ENCODE data around the gene CASQ1.

Gene CASQ1

GRCh38 chr1:160237558-160237957, 47.2 kb downstream of the CASQ1 start:
- TF ChIP-seq POLR2AphosphoS5 (IDR thresholded peaks at IDR 0.05; ENCODE audit: low read depth, low read length) (no peak), POLR2A (IDR thresholded peaks at IDR 0.05; ENCODE audit: low read depth, low read length) (no peak), TAF1 (IDR thresholded peaks at IDR 0.05; ENCODE audit: borderline replicate concordance, low read depth, low read length) (no peak)

GRCh38 chr1:160238408-160238807, 48.0 kb downstream of the CASQ1 start:
- peak; percentile 14 for FAIRE-seq
- DNase-seq (ENCODE audit: insufficient read length) = no peak
- TF ChIP-seq TAF1 (IDR thresholded peaks at IDR 0.05; ENCODE audit: borderline replicate concordance, low read depth, low read length) = no peak
- no peak for TF ChIP-seq POLR2A (IDR thresholded peaks at IDR 0.05; ENCODE audit: low read depth, low read length)
- TF ChIP-seq POLR2AphosphoS5 (IDR thresholded peaks at IDR 0.05; ENCODE audit: low read depth, low read length) = no peak

More at GRCh38 chr1:160237558-160237957, 47.2 kb downstream of the CASQ1 start:
- FAIRE-seq = no peak
- no peak for DNase-seq (ENCODE audit: insufficient read length)

GRCh38 chr1:160239582-160240299, 49.4 kb downstream of the CASQ1 start:
- FAIRE-seq = no peak

GRCh38 chr1:160243767-160244166, 53.4 kb downstream of the CASQ1 start:
- FAIRE-seq = no peak
- DNase-seq (ENCODE audit: insufficient read length) = no peak
- TF ChIP-seq TAF1 (IDR thresholded peaks at IDR 0.05; ENCODE audit: borderline replicate concordance, low read depth, low read length) (no peak), POLR2AphosphoS5 (IDR thresholded peaks at IDR 0.05; ENCODE audit: low read depth, low read length) (no peak), POLR2A (IDR thresholded peaks at IDR 0.05; ENCODE audit: low read depth, low read length) (no peak)

More at GRCh38 chr1:160239582-160240299, 49.4 kb downstream of the CASQ1 start:
- no peak for DNase-seq (ENCODE audit: insufficient read length)
- no peak for TF ChIP-seq POLR2A (IDR thresholded peaks at IDR 0.05; ENCODE audit: low read depth, low read length)

GRCh38 chr1:160244209-160244608, 53.8 kb downstream of the CASQ1 start:
- FAIRE-seq (no peak), DNase-seq (ENCODE audit: insufficient read length) (no peak)
- TF ChIP-seq POLR2AphosphoS5 (IDR thresholded peaks at IDR 0.05; ENCODE audit: low read depth, low read length) (no peak), TAF1 (IDR thresholded peaks at IDR 0.05; ENCODE audit: borderline replicate concordance, low read depth, low read length) (no peak), POLR2A (IDR thresholded peaks at IDR 0.05; ENCODE audit: low read depth, low read length) (no peak)

- no peak for TF ChIP-seq TAF1 (IDR thresholded peaks at IDR 0.05; ENCODE audit: borderline replicate concordance, low read depth, low read length)
- TF ChIP-seq POLR2AphosphoS5 (IDR thresholded peaks at IDR 0.05; ENCODE audit: low read depth, low read length) = no peak
- TF ChIP-seq POLR2A (IDR thresholded peaks at IDR 0.05; ENCODE audit: low read depth, low read length) = no peak
- FAIRE-seq (no peak), DNase-seq (ENCODE audit: insufficient read length) (no peak)
These were observed 55.1 kb downstream of the CASQ1 start for GRCh38 chr1:160245434-160245833.

- DNase-seq (ENCODE audit: insufficient read length) = no peak
- FAIRE-seq = no peak
- TF ChIP-seq POLR2A (IDR thresholded peaks at IDR 0.05; ENCODE audit: low read depth, low read length) (no peak), POLR2AphosphoS5 (IDR thresholded peaks at IDR 0.05; ENCODE audit: low read depth, low read length) (no peak), TAF1 (IDR thresholded peaks at IDR 0.05; ENCODE audit: borderline replicate concordance, low read depth, low read length) (no peak)
These were observed 56.7 kb downstream of the CASQ1 start for GRCh38 chr1:160247053-160247452.

GRCh38 chr1:160251011-160251410, 60.6 kb downstream of the CASQ1 start:
- no peak for FAIRE-seq
- TF ChIP-seq POLR2AphosphoS5 (IDR thresholded peaks at IDR 0.05; ENCODE audit: low read depth, low read length) (no peak), POLR2A (IDR thresholded peaks at IDR 0.05; ENCODE audit: low read depth, low read length) (no peak), TAF1 (IDR thresholded peaks at IDR 0.05; ENCODE audit: borderline replicate concordance, low read depth, low read length) (no peak)
- DNase-seq (ENCODE audit: insufficient read length) = no peak

Measured in GM12892 (cell line).